IMR-90 (cell line): Measurements from ENCODE around the gene NFIX. TPM values are rescaled to one million over a fixed set of nuclear protein-coding genes. Genes with fewer than 3 reads are reported as not detected.

Experiments
- ATAC-seq: fragments of 200-7000 bp; cut with Tn5 transposase; 2 replicates; pipeline ENCODE4 v1.9.1; 2020; ENCODE audit warnings: low read depth, mild to moderate bottlenecking, moderate library complexity
- BruUV-seq: library from RNA; stranded (reverse); fragments of 400-500 nt; replicated peaks from 2 replicates; lab custom pipeline; 2021; lab: Mats Ljungman, UMichigan
- CTCF ChIA-PET: fragments of 300-600 bp; formaldehyde crosslinking; extraction: SDS; loops from one replicate; lab custom pipeline; 2021; ENCODE audit warnings: antibody characterized with exemption; lab: Yijun Ruan, JAX
- POLR2A ChIA-PET: fragments of 300-600 bp; sonication (Branson Sonifier 250); formaldehyde crosslinking; loops from one replicate; lab custom pipeline; 2022; ENCODE audit warnings: antibody characterized with exemption; ENCODE audit not compliant: unreplicated experiment; lab: Charles Lee
- DNase-seq: peaks from one replicate; pipeline ENCODE4 v3.0.0; 2013
- H2AFZ ChIP-seq: replicated peaks from 2 replicates; pipeline ENCODE3; 2013; ENCODE audit warnings: low read length, mild to moderate bottlenecking; ENCODE audit not compliant: poor library complexity
- H2AK5ac ChIP-seq: 2 replicates; pipeline ENCODE4 v1.6.1; 2013; ENCODE audit warnings: low read depth, low read length, inconsistent platforms
- H2AK9ac ChIP-seq: replicated peaks from 2 replicates; pipeline ENCODE3; 2013; ENCODE audit warnings: mild to moderate bottlenecking, low read depth, low read length, moderate library complexity; ENCODE audit not compliant: poor library complexity
- H2BK120ac ChIP-seq: 2 replicates; pipeline ENCODE4 v1.6.1; 2013; ENCODE audit warnings: low read depth, low read length, inconsistent platforms
- H2BK15ac ChIP-seq: 3 replicates; pipeline ENCODE4 v1.6.1; 2013; ENCODE audit warnings: low read depth, low read length, inconsistent platforms
- H2BK20ac ChIP-seq: 2 replicates; pipeline ENCODE4 v1.6.1; 2013; ENCODE audit warnings: low read depth, mild to moderate bottlenecking, inconsistent platforms, low read length, moderate library complexity
- H2BK5ac ChIP-seq: 2 replicates; pipeline ENCODE4 v1.6.1; 2013; ENCODE audit warnings: mild to moderate bottlenecking, low read depth, low read length, inconsistent platforms; ENCODE audit not compliant: poor library complexity, severe bottlenecking
- H3K14ac ChIP-seq: replicated peaks from 2 replicates; pipeline ENCODE4 v1.6.1; 2013; ENCODE audit warnings: low read depth, low read length, inconsistent platforms
- H3K18ac ChIP-seq: 2 replicates; pipeline ENCODE4 v1.6.1; 2013; ENCODE audit warnings: low read depth, low read length, control low read depth
- H3K23ac ChIP-seq: 2 replicates; pipeline ENCODE4 v1.6.1; 2013; ENCODE audit warnings: low read depth, low read length, inconsistent platforms
- H3K27ac ChIP-seq: 2 replicates; pipeline ENCODE4 v1.5.1; 2013; ENCODE audit warnings: mild to moderate bottlenecking, control low read depth, low read length; ENCODE audit not compliant: insufficient read depth
- H3K27me3 ChIP-seq: 2 replicates; pipeline ENCODE4 v1.6.1; 2013; ENCODE audit warnings: low read length; ENCODE audit not compliant: control insufficient read depth, insufficient read depth
- H3K36me3 ChIP-seq: 2 replicates; pipeline ENCODE4 v1.6.1; 2013; ENCODE audit warnings: low read length, mixed read lengths; ENCODE audit not compliant: control insufficient read depth, insufficient read depth
- H3K4ac ChIP-seq: 2 replicates; pipeline ENCODE4 v1.6.1; 2013; ENCODE audit warnings: low read depth, low read length, inconsistent platforms
- H3K4me1 ChIP-seq: 2 replicates; pipeline ENCODE4 v1.6.1; 2013; ENCODE audit warnings: low read length, mixed read lengths; ENCODE audit not compliant: control insufficient read depth, insufficient read depth
- H3K4me2 ChIP-seq: 2 replicates; pipeline ENCODE4 v1.6.1; 2013; ENCODE audit warnings: low read depth, mild to moderate bottlenecking, control low read depth, low read length, moderate library complexity
- H3K4me3 ChIP-seq: 2 replicates; pipeline ENCODE4 v1.5.1; 2013; ENCODE audit warnings: low read depth, mild to moderate bottlenecking, control low read depth, low read length, moderate library complexity; ENCODE audit not compliant: insufficient read depth
- H3K56ac ChIP-seq: 2 replicates; pipeline ENCODE4 v1.6.1; 2013; ENCODE audit warnings: low read length, inconsistent platforms; ENCODE audit not compliant: insufficient read depth; ENCODE audit errors: extremely low read depth
- H3K79me1 ChIP-seq, 2 experiments: 2 replicates each; pipeline ENCODE4 v1.6.1; 2013; ENCODE audit warnings: low read length in 2 of 2, inconsistent platforms in 1 of 2, low read depth in 1 of 2
- H3K9ac ChIP-seq: 2 replicates; pipeline ENCODE4 v1.6.1; 2013; ENCODE audit warnings: low read depth, low read length, control low read depth
- H3K9me1 ChIP-seq: 2 replicates; pipeline ENCODE4 v1.6.1; 2013; ENCODE audit warnings: low read length, inconsistent platforms; ENCODE audit not compliant: insufficient read depth
- H3K9me3 ChIP-seq: 2 replicates; pipeline ENCODE4 v1.6.1; 2013; ENCODE audit warnings: low read length; ENCODE audit not compliant: control insufficient read depth, insufficient read depth
- H4K20me1 ChIP-seq: 2 replicates; pipeline ENCODE4 v1.6.1; 2013; ENCODE audit warnings: low read length, inconsistent platforms; ENCODE audit not compliant: insufficient read depth
- H4K5ac ChIP-seq: 2 replicates; pipeline ENCODE4 v1.6.1; 2013; ENCODE audit warnings: mild to moderate bottlenecking, low read depth, low read length, control low read depth
- H4K8ac ChIP-seq, 2 experiments: 2 replicates each; pipeline ENCODE4 v1.6.1; 2013; ENCODE audit warnings: low read depth in 2 of 2, low read length in 2 of 2, control low read depth in 1 of 2, inconsistent platforms in 1 of 2
- H4K91ac ChIP-seq: 2 replicates; pipeline ENCODE4 v1.6.1; 2013; ENCODE audit warnings: low read depth, low read length, inconsistent platforms; ENCODE audit not compliant: insufficient read depth
- BHLHE40 ChIP-seq: fragments of 150-350 bp; IDR thresholded peaks from 2 replicates; pipeline ENCODE4 v1.6.1; 2016; ENCODE audit warnings: mild to moderate bottlenecking, low read depth, low read length
- CEBPB ChIP-seq: IDR thresholded peaks from 2 replicates; pipeline ENCODE4 v1.6.1; 2012; ENCODE audit warnings: low read depth, low read length, improper control_type of control experiment
- CHD1 ChIP-seq: IDR thresholded peaks from 2 replicates; pipeline ENCODE4 v1.6.1; 2012; ENCODE audit warnings: low read depth, low read length, improper control_type of control experiment
- FOS ChIP-seq: fragments of 150-350 bp; IDR thresholded peaks from 2 replicates; pipeline ENCODE4 v1.6.1; 2016; ENCODE audit warnings: low read depth, low read length
- MAZ ChIP-seq: IDR thresholded peaks from 2 replicates; pipeline ENCODE4 v1.6.1; 2012; ENCODE audit warnings: low read depth, mild to moderate bottlenecking, low read length, improper control_type of control experiment, moderate library complexity, borderline replicate concordance
- MXI1 ChIP-seq: IDR thresholded peaks from 2 replicates; pipeline ENCODE4 v1.6.1; 2012; ENCODE audit warnings: low read depth, mild to moderate bottlenecking, low read length, moderate library complexity, borderline replicate concordance
- NFE2L2 ChIP-seq: fragments of 150-350 bp; IDR thresholded peaks from 2 replicates; pipeline ENCODE4 v1.6.1; 2016; ENCODE audit warnings: low read depth, mild to moderate bottlenecking, low read length
- POLR2A ChIP-seq: IDR thresholded peaks from 2 replicates; pipeline ENCODE4 v1.6.1; 2012; ENCODE audit warnings: mild to moderate bottlenecking, low read depth, low read length
- RAD21 ChIP-seq: IDR thresholded peaks from 2 replicates; pipeline ENCODE4 v1.6.1; 2012; ENCODE audit warnings: low read length, improper control_type of control experiment
- RCOR1 ChIP-seq: IDR thresholded peaks from 2 replicates; pipeline ENCODE4 v1.6.1; 2012; ENCODE audit warnings: mild to moderate bottlenecking, low read length, improper control_type of control experiment; ENCODE audit not compliant: insufficient replicate concordance
- RFX5 ChIP-seq: IDR thresholded peaks from 2 replicates; pipeline ENCODE4 v1.8.0; 2012; ENCODE audit warnings: low read depth, mild to moderate bottlenecking, low read length, moderate library complexity
- SMC3 ChIP-seq: fragments of 150-350 bp; IDR thresholded peaks from 2 replicates; pipeline ENCODE4 v1.6.1; 2016; ENCODE audit warnings: low read depth, mild to moderate bottlenecking, antibody characterized with exemption, low read length, moderate library complexity
- WGBS, 2 experiments: methylation state at CpG; one replicate each; pipeline versions ENCODE4 v1.1.5 to v1.1.7; 2013; ENCODE audit warnings: missing lambda C conversion rate in 2 of 2; ENCODE audit not compliant: insufficient read length in 1 of 2; ENCODE audit errors: extremely low coverage in 2 of 2; 5-methylcytosine and 5-hydroxymethylcytosine counted together
- dilution Hi-C: fragments of 300-500 bp; cut with HindIII; formaldehyde crosslinking; loops from one replicate; pipeline ENCODE4 v1.14.3; 2018; ENCODE audit warnings: low sequenced_read_pairs; ENCODE audit not compliant: unreplicated experiment
- in situ Hi-C: fragments of 300-500 bp; cut with MboI; formaldehyde crosslinking; loops from 3 replicates; pipeline ENCODE4 v1.14.3; 2019; ENCODE audit warnings: low sequenced_read_pairs, inconsistent platforms, mixed read lengths
- intact Hi-C: fragments of 100-400 bp; cut with micrococcal nuclease; formaldehyde crosslinking; loops from 2 replicates; pipeline ENCODE4 v1.10.0; 2022
- polyA plus RNA-seq, 3 experiments: library from polyadenylated mRNA; depleted of rRNA; stranded (reverse); fragments of >200 nt; gene quantifications; 2 replicates each; pipeline ENCODE4 v1.2.3, GENCODE V29; 2012; ENCODE audit warnings: low replicate concordance in 1 of 3
- total RNA-seq: library from RNA; depleted of rRNA; stranded (reverse); fragments of >200 nt; gene quantifications from 2 replicates; pipeline ENCODE4 v1.2.3, GENCODE V29; 2012
- TF ChIP-seq, protein P1 (sequence below): fragments of 150-350 bp; IDR thresholded peaks from 2 replicates; pipeline ENCODE4 v1.6.1; 2016; ENCODE audit warnings: low read depth, mild to moderate bottlenecking, low read length, moderate library complexity, borderline replicate concordance
- TF ChIP-seq, protein P2 (sequence below): conservative IDR thresholded peaks from 2 replicates; pipeline ENCODE4 v1.5.1; 2012; ENCODE audit warnings: mild to moderate bottlenecking, low read depth, low read length, improper control_type of control experiment

NFIX gene
- total and polyA plus RNA-seq, 2 of the 4 experiments (the other 2 are of a cell fraction): 10.2 to 47.7 TPM

- Histone ChIP-seq H3K27me3 (no peaks in the 10 kb centered on the region), H3K36me3 (no peaks in the 10 kb centered on the region), H2BK5ac (peak overlapping the region; percentile 5), H4K5ac (peak overlapping the region; percentile 15), H4K91ac (peak overlapping the region; percentile 30; the same call in 1 of the 2 replicates), H2AK9ac (peak overlapping the region; percentile 79), H3K4me1 (peaks cover 51% of the 10 kb centered on the region), H4K20me1 (peaks cover 9% of the 10 kb centered on the region; the same call in 1 of the 2 replicates), H2BK20ac (no peak overlapping the region), H3K4me3 (no peak overlapping the region), H3K14ac (peak overlapping the region; percentile 39; the same call in 1 of the 2 replicates), H2BK15ac (peak overlapping the region; percentile 30; the same call in 1 of the 3 replicates), H4K8ac (peak overlapping the region; percentile 62 to 85), H3K79me1 (peaks cover 42 to 85% of the 10 kb centered on the region in 2 experiments), H2AFZ (peak overlapping the region; percentile 54), H3K9me3 (no peaks in the 10 kb centered on the region), H3K4ac (peak overlapping the region; percentile 39), H3K27ac (peak overlapping the region; percentile 56), H2AK5ac (peak overlapping the region; percentile 89), H2BK120ac (peak overlapping the region; percentile 13; the same call in 1 of the 2 replicates), H3K4me2 (peak overlapping the region; percentile 8; the same call in 1 of the 2 replicates), H3K9me1 (peaks cover 15% of the 10 kb centered on the region; the same call in 1 of the 2 replicates), H3K18ac (no peak overlapping the region; the same call in 1 of the 2 replicates), H3K56ac (0 out of 2 replicates have a peak overlapping the region, but pooled peaks have one; percentile 1), H3K23ac (peak overlapping the region; percentile 57; the same call in 1 of the 2 replicates), H3K9ac (peak overlapping the region; percentile 19)
- dilution Hi-C loops: no loop called here
- BruUV-seq: no TSS peak
- intact Hi-C loops: no loop called here
- DNase-seq (no peak), ATAC-seq (no peak)
- in situ Hi-C loops: no loop called here
- ChIA-PET POLR2A (no interaction called here), CTCF (interaction anchor here (1.7 kb wide), 1 partner anchor 40 kb away, joined by 4 read pairs; no protein-coding TSS in a partner anchor)
- 66% methylated on average over 4 of the region's 14 CpGs; no CpG with 5 or more reads in 1 of the 2 experiments for WGBS, 2 experiments
- TF ChIP-seq, protein P1, sequence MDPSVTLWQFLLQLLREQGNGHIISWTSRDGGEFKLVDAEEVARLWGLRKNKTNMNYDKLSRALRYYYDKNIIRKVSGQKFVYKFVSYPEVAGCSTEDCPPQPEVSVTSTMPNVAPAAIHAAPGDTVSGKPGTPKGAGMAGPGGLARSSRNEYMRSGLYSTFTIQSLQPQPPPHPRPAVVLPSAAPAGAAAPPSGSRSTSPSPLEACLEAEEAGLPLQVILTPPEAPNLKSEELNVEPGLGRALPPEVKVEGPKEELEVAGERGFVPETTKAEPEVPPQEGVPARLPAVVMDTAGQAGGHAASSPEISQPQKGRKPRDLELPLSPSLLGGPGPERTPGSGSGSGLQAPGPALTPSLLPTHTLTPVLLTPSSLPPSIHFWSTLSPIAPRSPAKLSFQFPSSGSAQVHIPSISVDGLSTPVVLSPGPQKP: no peak
- TF ChIP-seq NFE2L2: no peak
- no peak for TF ChIP-seq CEBPB
- TF ChIP-seq RAD21: no peak
- no peak for TF ChIP-seq MXI1
- TF ChIP-seq BHLHE40: no peak
- no peak for TF ChIP-seq RCOR1
- TF ChIP-seq SMC3: no peak
- TF ChIP-seq, protein P2, sequence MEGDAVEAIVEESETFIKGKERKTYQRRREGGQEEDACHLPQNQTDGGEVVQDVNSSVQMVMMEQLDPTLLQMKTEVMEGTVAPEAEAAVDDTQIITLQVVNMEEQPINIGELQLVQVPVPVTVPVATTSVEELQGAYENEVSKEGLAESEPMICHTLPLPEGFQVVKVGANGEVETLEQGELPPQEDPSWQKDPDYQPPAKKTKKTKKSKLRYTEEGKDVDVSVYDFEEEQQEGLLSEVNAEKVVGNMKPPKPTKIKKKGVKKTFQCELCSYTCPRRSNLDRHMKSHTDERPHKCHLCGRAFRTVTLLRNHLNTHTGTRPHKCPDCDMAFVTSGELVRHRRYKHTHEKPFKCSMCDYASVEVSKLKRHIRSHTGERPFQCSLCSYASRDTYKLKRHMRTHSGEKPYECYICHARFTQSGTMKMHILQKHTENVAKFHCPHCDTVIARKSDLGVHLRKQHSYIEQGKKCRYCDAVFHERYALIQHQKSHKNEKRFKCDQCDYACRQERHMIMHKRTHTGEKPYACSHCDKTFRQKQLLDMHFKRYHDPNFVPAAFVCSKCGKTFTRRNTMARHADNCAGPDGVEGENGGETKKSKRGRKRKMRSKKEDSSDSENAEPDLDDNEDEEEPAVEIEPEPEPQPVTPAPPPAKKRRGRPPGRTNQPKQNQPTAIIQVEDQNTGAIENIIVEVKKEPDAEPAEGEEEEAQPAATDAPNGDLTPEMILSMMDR: no peak
- no peak for TF ChIP-seq POLR2A
- no peak for TF ChIP-seq CHD1
- no peak for TF ChIP-seq FOS
- TF ChIP-seq RFX5: no peak
- no peak for TF ChIP-seq MAZ
Observed at GRCh38 chr19:13017306-13018034, 22.2 kb downstream of the NFIX start.
